GM12872 (cell line): ENCODE measurements around the gene RDH8.

Source experiments
- TF ChIP-seq, protein P1 (sequence below): IDR thresholded peaks from 3 replicates; pipeline ENCODE4 v1.5.1; 2011; ENCODE audit warnings: low read depth, mild to moderate bottlenecking, low read length, moderate library complexity; ENCODE audit not compliant: insufficient read depth

RDH8 gene

GRCh38 chr19:10044390-10044789, 31.1 kb downstream of the RDH8 start:
- TF ChIP-seq, protein P1, sequence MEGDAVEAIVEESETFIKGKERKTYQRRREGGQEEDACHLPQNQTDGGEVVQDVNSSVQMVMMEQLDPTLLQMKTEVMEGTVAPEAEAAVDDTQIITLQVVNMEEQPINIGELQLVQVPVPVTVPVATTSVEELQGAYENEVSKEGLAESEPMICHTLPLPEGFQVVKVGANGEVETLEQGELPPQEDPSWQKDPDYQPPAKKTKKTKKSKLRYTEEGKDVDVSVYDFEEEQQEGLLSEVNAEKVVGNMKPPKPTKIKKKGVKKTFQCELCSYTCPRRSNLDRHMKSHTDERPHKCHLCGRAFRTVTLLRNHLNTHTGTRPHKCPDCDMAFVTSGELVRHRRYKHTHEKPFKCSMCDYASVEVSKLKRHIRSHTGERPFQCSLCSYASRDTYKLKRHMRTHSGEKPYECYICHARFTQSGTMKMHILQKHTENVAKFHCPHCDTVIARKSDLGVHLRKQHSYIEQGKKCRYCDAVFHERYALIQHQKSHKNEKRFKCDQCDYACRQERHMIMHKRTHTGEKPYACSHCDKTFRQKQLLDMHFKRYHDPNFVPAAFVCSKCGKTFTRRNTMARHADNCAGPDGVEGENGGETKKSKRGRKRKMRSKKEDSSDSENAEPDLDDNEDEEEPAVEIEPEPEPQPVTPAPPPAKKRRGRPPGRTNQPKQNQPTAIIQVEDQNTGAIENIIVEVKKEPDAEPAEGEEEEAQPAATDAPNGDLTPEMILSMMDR = no peak

GRCh38 chr19:10045371-10045770, 32.1 kb downstream of the RDH8 start:
- TF ChIP-seq, protein P1 = no peak

DNA sequence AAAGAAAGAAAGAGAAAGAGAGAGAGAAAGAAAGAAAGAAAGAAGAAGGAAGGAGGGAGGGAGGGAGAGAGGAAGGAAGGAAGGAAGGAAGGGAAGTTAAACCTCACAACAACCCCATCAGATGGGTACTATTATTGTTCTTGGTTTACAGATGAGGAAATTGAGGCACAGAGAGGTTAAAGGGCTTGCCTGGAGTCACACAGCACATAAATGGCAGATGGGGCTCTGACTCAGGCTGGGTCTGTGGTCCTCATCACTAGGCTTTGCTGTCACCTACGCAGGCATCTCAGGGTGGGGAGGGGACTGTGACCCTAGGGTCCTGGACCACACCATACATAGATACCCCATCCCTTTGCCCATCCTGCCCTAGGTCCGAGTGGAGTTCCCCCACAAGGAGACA, 36.3 kb downstream of the RDH8 start:
- TF ChIP-seq, protein P1 = no peak

DNA sequence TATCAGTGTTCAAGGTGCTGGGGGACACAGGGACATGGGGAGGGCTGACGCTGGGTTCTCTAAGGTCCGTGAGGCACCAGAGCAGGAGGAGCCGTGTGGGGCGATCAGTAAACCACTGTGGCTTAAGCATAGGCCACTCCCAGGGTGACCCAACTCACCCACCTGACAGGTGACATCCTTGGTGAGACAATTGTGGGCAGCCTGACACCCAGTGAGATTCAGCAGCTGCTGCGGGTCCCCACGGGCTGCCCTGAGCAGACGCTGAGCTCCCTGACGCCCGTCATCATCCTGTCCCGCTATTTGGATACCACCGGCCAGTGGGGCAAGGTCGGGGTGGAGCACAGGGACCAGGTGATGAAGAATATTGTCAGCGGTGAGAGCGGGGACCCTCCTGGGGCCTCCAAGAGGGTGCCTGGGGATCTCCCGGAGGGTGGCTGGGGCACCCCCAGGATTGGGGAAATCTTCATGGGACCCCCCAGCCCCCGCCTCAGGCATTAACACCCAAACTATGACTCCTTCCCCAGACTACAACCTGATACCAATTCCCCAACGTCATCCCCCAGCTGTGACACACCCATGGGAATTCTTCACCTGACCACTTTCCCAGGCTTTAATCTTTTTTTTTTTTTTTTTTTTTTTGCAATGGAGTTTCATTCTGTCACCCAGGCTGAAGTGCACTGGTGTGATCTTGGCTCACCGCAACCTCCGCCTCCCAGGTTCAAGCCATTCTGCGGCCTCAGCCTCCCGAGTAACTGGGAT, 39.5 kb downstream of the RDH8 start:
- TF ChIP-seq, protein P1 = no peak

GRCh38 chr19:10061717-10062310, 48.5 kb downstream of the RDH8 start:
- TF ChIP-seq, protein P1 = no peak

DNA sequence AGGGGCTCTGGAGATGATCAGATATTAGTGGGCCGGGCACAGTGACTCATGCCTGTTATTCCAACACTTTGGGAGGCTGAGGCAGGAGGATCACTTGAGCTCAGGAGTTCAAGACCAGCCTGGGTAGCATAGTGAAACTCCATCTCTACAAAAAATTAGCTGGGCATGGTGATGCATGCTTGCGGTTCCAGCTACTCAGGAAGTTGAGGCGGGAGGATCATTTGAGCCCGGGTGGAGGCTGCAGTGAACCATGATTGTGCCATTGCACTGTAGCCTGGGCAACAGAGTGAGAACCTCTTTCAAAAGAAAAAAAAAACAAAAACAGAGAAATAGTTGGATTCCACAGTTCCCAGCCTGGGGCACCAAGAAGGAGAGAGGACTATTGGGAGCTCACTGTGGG, 54.9 kb downstream of the RDH8 start:
- TF ChIP-seq, protein P1 = no peak

DNA sequence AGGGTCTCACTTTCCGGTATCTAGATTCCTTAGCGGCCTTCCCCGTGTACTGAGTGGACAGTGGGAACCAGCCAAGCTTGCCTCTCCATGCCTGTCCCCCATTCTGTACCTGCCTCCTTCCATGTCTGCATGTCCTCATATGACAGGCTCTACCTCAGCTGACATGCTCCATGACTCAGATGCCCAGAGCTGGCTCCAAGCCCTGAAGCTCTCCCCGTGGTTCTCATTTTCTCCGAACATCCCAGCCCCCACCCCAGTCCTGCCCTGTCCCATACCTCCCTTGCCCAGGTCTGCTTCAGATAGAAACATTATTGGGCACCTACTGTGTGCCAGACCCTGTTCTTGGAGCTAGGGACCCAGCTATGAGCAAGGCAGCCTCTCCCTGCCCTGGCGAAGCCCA, 55.8 kb downstream of the RDH8 start:
- TF ChIP-seq, protein P1 = no peak
